ENCODE measurements around the gene TMEM74B.

GRCh38 chr20:1177680-1178079 is 7.1 kb downstream of the TMEM74B start:
- TF ChIP-seq, protein P1, sequence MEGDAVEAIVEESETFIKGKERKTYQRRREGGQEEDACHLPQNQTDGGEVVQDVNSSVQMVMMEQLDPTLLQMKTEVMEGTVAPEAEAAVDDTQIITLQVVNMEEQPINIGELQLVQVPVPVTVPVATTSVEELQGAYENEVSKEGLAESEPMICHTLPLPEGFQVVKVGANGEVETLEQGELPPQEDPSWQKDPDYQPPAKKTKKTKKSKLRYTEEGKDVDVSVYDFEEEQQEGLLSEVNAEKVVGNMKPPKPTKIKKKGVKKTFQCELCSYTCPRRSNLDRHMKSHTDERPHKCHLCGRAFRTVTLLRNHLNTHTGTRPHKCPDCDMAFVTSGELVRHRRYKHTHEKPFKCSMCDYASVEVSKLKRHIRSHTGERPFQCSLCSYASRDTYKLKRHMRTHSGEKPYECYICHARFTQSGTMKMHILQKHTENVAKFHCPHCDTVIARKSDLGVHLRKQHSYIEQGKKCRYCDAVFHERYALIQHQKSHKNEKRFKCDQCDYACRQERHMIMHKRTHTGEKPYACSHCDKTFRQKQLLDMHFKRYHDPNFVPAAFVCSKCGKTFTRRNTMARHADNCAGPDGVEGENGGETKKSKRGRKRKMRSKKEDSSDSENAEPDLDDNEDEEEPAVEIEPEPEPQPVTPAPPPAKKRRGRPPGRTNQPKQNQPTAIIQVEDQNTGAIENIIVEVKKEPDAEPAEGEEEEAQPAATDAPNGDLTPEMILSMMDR (conservative IDR thresholded peaks at IDR 0.05; ENCODE audit: low read length), result 0 out of 2 replicates have a peak, but pooled peaks have one; percentile 15
- no peak for TF ChIP-seq EZH2phosphoT487 (IDR thresholded peaks at IDR 0.05; ENCODE audit: borderline replicate concordance, low read depth, low read length)

Data from OCI-LY7 (cell line).